Measurements from ENCODE around the gene DMRT2.

DMRT2 gene

DNA sequence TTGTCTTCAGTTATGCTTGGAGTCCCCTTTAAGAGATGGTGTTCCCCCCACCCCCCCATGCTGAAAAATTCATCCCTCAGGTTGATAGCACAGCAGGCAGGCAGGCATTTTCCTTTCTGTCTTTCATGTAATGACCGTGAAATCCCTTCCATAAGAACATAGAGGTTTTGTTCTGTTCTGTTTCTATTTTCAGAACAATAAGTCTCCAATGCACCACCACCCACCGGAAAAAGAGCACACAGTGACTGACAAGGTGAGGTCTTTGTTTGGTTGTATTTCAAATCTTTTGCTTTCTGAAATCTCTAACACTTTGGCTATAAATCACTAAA lies 52.4 kb downstream of the DMRT2 start:
- H3K4me3 ChIP-seq (ENCODE audit: low read depth, low read length): no peak overlapping the region
- DNase-seq (ENCODE audit: low read depth): no peak
- no peak for TF ChIP-seq MYC (IDR thresholded peaks at IDR 0.05; ENCODE audit: low read depth, low read length)
- no peak for TF ChIP-seq POLR2A (IDR thresholded peaks at IDR 0.05; ENCODE audit: extremely low read depth, insufficient read length)
- TF ChIP-seq, protein P1, sequence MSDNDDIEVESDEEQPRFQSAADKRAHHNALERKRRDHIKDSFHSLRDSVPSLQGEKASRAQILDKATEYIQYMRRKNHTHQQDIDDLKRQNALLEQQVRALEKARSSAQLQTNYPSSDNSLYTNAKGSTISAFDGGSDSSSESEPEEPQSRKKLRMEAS (IDR thresholded peaks at IDR 0.05; ENCODE audit: low read depth, low read length): no peak

All from NB4 (cell line).